ENCODE measurements around the gene GPR108. TPM values are rescaled to one million over a fixed set of nuclear protein-coding genes. Genes with fewer than 3 reads are reported as not detected.
"Not testable (repeated sequence)": the region's sequence is repeated elsewhere in the genome, so short reads cannot be mapped to it uniquely, and the experiment has no call there.

Gene GPR108
- 65.9 TPM for total RNA-seq

GRCh38 chr19:6737284-6737872, at the start of gene GPR108:
TSS of gene GPR108 (minus strand) at chr19:6737580. CDS start at chr19:6737576, 4 bp downstream.
- ATAC-seq, result peak; percentile 77

DNA sequence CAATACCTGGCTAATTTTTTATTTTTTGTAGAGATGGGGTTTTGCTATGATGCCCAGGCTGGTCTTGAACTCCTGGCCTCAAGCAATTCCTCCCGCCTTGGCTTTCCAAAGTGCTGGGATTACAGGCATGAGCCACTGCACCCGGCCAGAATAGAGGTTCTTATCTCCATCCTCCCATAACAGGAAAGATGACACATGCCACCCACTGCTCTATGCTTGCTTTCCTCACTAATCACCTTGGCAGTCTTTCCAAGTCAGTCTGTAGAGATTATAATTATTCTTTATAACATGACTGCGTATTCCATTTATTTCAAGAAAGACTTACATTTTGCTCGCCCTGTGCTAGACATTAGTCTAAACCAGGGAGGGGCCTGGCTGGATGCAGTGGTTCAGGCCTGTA, 41.8 kb upstream of the GPR108 start:
- no peak for ATAC-seq

GRCh38 chr19:6778386-6778785, 41.0 kb upstream of the GPR108 start:
- ATAC-seq, result no peak

- ATAC-seq, result no peak
Observed at GRCh38 chr19:6777434-6777833, 40.1 kb upstream of the GPR108 start.

DNA sequence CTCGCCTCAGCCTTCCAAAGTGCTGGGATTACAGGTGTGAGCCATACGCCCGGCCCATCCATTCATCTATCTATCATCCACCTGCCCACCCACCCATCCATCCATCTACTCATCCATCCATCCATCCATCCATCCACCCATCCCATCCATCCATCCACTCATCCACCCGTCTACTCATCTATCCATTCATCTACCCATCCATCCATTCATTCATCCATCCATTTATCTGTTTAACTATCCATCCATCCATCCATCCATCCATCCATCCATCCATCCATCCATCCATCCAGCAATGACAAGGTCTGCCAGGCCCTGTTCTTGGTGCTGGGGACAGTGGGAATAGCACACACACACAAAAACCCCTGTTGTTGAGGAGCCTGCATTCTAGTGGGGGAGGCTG, 39.6 kb upstream of the GPR108 start:
- no peak for ATAC-seq

DNA sequence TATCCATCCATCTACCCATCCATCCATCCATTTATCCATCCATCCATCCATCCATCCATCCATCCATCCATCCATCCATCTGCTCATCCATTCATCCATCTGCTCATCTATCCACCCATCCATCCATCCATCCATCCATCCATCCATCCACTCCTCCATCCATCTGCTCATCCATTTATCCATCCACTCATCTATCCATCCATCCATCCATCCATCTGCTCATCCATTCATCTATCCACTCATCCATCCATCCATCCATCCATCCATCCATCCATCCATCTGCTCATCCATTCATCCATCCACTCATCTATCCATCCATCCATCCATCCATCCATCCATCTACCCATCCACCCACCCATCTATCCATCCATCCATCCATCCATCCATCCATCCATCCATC, 38.7 kb upstream of the GPR108 start:
- ATAC-seq, result not testable (repeated sequence)

- peak; percentile 9 for ATAC-seq
Observed at GRCh38 chr19:6774821-6775707, 37.7 kb upstream of the GPR108 start.

GRCh38 chr19:6773323-6773931, 36.0 kb upstream of the GPR108 start:
- peak; percentile 42 for ATAC-seq

DNA sequence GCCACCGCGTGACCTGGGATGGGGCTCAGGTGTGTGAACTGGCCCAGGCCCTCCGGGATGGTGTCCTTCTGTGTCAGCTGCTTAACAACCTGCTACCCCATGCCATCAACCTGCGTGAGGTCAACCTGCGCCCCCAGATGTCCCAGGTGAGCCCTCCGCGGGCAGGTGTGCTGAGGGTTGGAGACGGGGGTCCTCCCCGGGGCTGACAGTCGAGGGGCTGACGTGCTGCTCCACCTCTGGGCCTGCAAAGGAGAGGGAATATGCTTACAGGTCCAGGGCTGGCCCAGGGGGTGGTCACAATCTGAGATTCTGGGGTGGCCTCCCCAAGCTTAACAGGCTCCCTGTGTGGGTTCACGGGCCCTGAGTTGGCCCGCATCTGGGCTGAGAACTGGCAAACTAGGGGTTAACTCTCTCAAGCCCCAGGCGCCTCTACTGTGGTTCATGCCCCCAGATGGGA, 35.5 kb upstream of the GPR108 start:
- no peak for ATAC-seq

DNA sequence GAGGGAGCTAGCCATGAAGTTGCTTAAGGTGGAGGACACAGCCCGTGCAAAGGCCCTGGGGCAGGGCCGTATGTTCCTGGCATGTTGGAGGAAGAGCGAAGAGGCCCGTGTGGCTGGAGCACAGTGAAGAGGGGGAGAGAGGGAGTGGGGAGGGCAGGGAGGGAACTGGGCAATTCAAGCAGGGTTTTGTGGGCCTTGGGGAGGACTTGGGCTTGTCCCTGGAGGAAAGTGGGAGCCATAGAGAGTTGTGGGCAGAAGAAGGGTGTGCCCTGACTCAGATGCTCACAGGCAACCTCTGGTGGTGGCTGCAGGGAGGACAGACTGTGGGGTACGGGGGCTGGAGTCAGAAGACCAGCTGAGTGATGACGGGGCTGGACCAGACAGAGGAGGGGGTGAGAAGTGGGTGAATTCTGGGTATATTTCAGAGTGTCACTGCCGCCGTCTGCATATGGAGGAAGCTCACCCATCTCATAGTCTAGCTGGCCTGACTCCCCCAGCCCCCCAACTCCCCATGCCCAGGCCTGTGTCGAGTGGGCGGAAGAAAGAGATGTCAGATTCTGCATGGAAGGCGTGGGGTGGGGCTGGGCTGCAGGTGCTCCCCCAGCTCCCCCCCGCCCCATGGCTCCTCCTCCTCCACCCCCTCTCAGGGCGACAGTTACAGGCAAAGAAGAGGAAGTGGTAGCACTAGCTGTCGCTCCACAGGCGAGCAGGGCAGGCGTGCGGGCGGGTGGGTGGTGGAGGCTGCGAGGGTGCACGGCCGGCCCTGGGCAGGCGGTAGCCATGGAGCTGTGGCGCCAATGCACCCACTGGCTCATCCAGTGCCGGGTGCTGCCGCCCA, 34.9 kb upstream of the GPR108 start, which contains the start of gene VAV1:
Gene VAV1 (plus strand): TSS at position 681 of the 838 bp plus-strand sequence. CDS start 100 bp downstream, at position 781.
- ATAC-seq, result peak; percentile 27

GRCh38 chr19:6771648-6772027, 34.3 kb upstream of the GPR108 start:
- ATAC-seq, result not testable (repeated sequence)

DNA sequence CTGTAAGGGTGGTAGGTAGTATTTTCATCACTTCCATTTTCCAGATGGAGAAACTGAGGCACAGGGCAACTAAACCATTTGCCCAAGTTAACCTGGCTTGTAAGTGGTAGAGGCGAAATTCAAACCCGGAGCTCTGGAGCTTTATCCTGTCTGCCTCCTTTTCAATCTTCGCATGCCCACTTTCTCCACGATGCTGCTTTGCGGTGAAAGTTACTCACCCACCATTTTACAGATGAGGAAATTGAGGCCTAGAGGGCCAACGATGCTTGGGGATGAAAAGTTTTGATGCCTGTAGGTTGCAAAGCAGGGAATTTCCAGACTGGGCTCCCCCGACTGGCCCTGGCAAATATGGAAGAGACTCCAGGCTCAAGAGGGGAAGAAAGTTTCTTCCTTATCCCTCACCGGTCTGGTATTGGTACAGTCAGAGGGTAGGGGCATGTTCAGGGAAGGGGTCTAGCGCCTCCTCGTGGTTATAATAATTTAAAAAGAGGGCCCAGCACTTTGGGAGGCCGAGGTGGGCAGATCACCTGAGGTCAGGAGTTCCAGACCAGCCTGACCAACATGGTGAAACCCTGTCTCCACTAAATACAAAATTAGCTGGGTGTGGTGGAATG, 31.7 kb upstream of the GPR108 start:
- ATAC-seq, result no peak

DNA sequence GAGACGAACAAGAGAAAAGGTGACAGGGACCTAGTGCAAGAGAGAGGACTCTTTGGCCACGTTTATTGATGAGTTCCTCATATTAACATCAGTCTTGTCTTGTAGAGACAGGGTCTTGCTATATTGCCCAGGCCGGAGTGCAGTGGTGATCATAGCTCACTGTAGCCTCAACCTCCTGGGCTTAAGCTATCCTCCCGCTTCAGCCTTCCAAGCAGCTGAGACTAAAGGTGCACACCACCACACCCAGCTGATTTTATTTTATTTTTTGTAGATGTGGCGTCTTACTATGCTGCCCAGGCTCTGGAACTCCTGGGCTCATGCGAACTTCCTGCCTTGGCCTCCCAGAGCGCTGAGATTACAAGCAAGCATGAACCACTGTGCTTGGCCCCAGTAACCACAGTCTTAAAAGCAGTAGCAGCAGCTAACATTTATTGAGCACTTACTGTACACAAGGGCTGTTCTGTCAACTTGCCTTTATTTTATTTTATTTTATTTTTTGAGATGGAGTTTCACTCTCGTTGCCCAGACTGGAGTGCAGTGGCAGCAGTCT, 30.9 kb upstream of the GPR108 start:
- ATAC-seq, result no peak

DNA sequence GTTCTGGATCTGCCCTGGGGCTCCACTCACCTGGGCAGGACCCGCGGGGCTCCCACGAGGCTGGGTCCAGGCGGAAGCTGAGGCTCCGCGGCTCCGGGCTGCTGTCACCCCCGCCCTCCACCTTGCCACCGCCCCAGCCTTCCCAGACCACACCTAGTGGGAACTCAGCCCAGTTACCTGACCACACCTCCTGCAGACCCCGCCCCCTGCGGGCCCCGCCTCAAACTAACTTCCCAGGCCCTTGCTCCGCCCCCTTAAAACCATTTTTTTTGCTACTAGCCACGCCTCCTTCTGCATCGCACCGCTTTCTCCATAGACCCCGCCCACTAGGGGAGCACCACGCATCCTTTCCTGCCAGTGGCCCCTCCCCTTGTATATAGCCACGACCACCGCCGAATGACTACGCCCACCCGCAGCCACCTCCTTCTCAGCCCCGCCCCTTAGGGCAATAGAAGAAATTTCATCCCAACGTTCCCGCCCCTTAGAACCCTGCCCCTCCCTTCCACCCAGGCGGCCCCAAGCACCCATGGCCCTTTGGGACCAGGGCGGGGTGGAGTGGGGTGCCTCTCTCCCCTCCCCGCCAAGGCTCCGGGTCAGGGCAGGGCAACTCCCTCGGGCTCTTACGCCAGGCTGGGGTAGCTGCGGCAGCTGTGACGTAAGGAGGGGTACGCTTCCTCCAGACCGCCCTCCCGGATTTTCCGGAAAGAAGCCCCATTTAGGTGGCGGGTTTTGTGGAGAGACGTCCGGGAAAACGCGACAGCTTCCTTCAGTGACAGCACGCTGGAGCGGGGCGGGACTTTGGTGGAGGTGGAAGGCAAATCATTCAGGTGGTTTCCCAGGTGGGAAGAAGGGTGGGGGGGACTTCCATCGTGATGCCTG, 30.2 kb upstream of the GPR108 start, which contains the start of gene SH2D3A:
Gene SH2D3A (minus strand): TSS at position 79 of the 879 bp plus-strand sequence. CDS start 3,687 bp downstream, outside the sequence.
- ATAC-seq, result peak; percentile 88

- peak; percentile 51 for ATAC-seq
Observed at GRCh38 chr19:6767081-6767356, 29.6 kb upstream of the GPR108 start.

GRCh38 chr19:6766357-6767080, 29.1 kb upstream of the GPR108 start:
- ATAC-seq, result peak; percentile 18

GRCh38 chr19:6765738-6766356, 28.5 kb upstream of the GPR108 start:
- ATAC-seq, result peak; percentile 79

GRCh38 chr19:6762253-6762797, 24.9 kb upstream of the GPR108 start:
- ATAC-seq, result not testable (repeated sequence)

DNA sequence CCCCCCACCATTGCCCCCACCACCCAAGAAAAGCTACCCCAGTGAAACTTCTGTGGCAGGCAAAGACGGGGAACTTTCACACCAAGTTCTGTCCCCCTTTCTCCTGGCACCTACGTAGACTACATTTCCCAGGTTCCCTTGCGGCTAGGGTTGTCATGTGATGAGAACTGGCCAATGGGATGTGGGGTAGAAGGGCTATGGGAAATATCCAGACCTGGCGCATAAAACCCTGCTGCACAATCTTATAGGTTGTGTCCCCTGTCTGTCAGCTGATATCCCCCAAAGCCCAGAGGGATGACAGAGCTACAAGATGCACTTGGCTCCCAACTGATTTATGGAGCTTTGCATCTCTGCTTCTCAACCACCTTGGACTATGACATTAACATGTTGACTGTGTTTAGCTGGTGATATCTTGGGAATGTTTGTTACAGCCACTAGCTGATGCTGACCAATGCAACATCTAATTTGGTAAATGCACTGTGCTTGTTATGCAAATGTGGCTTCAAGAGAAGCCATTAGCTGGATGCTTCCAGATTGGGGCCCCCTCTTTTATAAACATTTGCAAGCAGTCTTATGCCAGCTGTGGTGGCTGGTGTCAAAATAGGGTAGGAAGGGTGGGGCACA, 23.8 kb upstream of the GPR108 start:
- ATAC-seq, result no peak
